ENCODE measurements around the gene SERPINE3. TPM values are rescaled to one million over a fixed set of nuclear protein-coding genes. Genes with fewer than 3 reads are reported as not detected.
A peak's percentile ranks its signal among the peaks of the same experiment; 100 is the strongest.

Gene SERPINE3
- total RNA-seq (2014; rRNA removed; shearing (Covaris generic)): not detected in 2 replicates

DNA sequence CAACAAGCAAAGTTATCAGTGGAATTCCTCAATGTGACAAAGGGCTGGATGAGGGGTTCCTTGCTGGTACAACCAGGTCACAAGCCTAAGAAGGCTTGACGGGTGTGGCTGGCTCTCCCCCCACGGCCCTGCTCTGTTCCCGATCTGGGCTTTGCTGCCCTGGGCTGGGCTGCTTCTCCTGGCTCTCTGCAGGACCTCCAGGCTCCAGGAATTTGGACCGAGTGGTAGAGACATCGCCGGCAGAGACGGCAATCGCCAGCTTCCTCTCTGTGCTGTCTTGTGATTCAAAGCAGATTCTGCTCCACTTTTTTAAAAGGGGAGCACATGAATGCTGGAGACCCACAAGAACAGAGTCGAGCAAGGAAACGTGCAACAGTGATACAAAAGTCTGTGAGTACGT lies at the start of gene SERPINE3:
Gene SERPINE3, plus strand, starts transcription at position 338 of the 400 bp plus-strand sequence. CDS start 1,401 bp downstream, outside the sequence.
- no peak for DNase-seq (ENCODE audit: low read depth)

DNA sequence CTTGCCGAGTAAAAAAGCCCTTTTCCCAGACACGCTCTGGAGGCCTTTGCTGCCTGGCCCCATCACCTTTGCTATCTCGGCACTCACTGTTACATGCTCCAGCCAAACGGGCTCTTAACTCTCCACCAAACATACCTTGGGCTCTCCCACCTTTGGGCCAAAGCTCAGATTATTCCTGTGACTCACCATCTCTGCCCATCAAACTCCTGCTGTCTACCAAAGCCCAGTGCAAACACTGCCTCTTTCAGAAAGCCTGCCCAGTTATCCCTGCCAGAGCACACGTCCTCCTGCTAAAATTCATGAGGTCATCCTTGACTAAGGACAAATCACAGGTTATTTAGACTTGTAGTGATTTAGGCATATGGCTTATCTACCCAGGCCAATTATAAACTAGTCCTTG lies 48.1 kb upstream of the SERPINE3 start:
- DNase-seq (ENCODE audit: low read depth): peak; percentile 29

DNA sequence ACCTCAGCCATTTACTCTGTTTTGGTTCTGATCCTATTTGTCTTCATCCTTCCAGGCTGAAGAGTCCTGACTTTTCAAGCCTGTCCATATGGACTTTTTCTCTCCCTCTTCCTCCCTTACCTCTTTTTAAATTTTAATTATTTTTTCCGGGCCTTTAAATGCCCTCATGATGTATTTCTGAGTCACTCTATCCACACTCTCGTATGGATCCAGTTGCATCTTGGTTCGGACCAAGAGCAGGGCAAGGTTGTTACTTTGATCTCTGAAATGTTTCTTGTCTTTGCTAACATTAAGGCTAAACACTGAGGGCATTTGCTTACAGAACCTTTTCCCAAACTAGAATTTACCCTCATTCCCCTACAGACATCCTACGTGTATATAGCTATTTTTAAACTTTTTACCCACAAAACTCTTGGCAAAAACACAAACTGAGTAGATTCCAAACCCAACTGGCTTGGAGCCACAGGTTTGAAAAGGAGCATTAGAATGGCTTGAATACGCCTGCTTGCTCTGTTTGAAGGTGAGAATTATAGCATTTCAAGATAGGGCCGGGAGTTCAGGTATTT lies 47.4 kb upstream of the SERPINE3 start:
- no peak for DNase-seq (ENCODE audit: low read depth)

- DNase-seq (ENCODE audit: low read depth): no peak
Observed at GRCh38 chr13:51297556-51297955, 41.9 kb upstream of the SERPINE3 start.

DNA sequence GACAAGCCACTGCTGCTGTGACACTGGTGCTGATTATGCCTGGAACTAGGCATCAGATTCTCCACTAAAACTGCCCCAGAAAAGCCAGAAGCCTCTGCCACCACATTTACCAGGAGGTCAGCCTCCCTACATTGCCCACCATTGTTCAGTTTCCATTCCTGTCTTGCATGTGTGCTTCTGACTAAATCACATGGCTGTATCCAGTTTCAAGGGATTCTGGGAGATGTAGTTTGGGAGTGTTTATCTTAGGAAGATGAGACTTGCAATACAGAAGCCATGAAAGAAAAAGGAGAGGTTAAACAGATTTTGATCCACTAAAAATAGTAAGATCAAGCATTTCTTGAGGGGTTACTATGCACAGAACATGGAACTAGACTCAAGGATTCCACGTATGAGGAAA lies 40.7 kb upstream of the SERPINE3 start:
- no peak for DNase-seq (ENCODE audit: low read depth)

- DNase-seq (ENCODE audit: low read depth): no peak
Observed at GRCh38 chr13:51303063-51303552, 36.4 kb upstream of the SERPINE3 start.

DNA sequence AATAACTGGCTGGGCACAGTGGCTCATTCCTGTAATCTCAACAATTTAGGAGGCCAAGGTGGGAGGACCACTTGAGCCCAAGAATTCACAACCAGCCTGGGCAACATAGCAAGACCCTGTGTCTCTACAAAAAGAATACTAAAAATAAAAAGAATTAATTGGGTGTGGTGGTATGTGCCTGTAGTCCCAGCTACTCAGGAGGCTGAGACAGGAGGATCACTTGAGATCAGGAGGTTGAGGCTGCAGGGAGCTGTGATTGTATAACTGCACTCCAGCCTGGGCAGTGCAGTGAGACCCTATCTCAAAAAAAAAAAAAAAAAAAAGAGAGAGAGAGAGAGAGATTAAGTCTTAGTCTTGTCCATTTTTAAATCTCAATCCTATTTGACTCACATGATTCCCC lies 35.6 kb upstream of the SERPINE3 start:
- no peak for DNase-seq (ENCODE audit: low read depth)

DNA sequence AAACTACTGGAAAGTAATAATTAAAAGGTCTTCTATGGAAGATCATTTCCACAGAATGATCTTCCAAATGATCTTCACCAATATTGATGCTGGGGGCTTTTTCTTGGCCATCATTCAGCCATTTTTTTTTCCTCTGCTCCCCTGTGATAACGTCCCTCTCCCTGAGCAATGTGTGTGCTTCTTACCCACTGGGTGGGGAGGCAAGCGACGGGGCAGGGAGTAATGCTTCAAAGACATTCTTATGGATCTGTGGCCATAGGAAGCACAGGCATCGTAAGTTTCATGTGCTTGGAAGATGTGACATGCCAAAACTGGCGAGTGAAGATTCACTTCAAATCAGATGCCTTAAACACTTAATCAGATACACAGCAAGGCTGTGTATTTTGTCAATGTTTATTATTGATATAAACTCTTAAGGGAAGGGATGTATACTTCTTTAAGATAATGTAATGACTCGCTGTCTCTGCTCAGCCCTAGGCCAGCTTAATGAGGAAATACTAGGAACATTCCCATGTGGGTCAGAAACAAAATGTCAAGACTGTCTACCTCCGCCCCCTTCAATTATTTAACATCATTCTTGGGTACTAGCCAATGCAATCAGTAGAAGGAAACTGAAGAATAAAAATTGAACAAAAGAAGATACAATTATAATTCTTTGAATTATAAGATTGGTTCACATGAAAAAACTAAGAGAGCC lies 34.1 kb upstream of the SERPINE3 start:
- no peak for DNase-seq (ENCODE audit: low read depth)

DNA sequence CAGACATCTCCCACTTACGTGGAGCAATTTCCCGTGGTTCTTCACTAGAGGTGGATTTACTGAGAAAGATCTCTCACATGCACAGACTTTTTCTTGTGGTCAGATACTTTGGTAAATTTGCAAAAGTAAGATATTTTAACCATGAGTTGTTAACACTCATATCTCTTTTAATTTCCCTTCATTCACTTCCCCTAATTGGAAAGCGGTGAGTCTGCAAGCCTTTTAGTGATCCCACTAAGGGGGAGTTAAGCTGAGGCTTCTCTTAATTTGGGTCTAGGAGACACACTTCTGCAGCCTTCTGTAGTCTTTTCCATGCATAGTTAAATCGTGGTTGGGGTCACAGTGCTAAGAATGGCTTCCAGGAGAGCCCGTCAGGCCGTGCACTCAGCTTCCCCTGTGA lies 30.7 kb upstream of the SERPINE3 start:
- DNase-seq (ENCODE audit: low read depth): no peak

DNA sequence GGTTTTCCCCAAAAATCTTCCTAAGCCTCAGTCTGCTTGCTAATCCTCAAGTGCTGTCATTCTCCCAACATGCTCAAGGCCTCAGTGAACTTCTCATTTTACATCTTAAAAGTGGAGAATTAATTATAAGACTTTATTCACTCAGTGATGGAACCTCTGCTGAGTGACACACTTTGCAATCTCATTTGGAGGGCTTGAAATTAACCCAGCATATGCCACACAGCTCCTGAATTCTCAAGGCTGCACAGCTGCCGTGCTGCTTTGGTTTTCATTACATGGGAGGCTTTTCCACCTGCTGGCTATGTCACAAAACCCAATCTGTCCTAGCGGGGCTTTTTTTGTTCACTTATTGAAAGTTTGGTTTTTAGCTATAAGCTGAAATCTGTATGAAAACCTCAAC lies 28.3 kb upstream of the SERPINE3 start:
- DNase-seq (ENCODE audit: low read depth): no peak

DNA sequence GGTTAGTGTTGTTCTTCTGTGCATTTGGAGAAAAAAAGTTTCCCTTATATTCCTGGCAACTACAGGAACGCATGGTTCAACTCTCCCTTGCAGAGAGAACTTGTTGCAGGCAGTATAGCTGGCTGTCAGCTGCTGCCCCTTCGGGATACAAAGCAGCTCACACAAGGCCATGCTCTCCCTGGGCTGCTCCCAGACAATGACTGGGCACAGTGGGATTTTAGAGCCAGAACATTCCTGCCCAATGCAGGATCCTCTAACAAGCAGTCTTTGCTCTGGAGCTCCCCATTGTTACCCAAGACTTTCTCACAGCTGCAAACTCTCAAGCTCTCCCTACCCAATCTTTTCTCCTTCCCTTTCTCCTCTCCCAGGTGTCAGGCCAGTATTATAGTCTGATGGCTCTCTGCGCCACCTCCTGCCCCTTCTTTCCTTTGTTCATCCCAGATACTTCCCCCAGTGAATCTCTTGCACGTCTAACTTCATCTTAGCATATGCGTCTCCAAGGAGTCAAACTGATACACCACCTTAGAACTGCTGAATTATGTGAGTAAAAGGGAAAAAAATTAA lies 27.5 kb upstream of the SERPINE3 start:
- DNase-seq (ENCODE audit: low read depth): no peak

DNA sequence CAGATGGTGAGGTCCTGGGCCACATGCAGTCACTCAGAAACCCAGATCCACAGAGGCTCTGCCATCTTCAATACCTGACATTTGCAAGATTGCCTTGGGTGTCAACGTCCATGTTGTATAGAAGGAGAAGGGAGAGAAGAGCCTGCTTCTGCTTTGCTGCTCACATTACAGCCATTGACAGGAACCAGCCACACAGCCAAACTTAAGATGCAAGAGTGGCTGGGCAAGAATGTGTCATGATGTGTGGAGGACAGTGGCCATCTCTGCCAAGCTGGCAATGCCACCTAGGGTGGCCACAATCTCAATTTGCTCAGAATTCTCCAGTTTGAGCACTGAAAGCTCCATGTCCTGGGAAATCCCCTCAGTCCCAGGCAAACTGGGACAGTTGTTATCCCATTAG lies 25.9 kb upstream of the SERPINE3 start:
- DNase-seq (ENCODE audit: low read depth): no peak

DNA sequence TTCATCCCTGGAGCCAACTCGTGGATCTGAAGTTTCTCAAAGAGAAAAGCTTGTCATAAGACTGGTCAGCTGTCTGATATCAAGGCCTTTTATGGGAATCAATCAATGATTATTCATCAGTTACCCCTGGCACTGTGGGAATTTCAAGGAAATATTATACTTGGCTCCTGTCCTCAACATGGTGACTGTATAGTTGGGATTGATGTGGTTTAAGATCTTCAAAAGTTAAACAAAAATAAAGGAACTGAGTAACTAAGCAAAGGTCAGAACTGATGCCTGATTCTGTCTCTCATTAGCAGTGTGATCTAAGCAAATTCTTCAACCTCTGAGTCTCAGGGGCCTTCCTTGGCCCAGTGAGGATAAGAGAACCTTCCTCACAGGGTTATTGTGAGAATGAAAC lies 22.2 kb upstream of the SERPINE3 start:
- peak; percentile 56 for DNase-seq (ENCODE audit: low read depth)

- DNase-seq (ENCODE audit: low read depth): peak; percentile 12
Observed at GRCh38 chr13:51318015-51318414, 21.5 kb upstream of the SERPINE3 start.

GRCh38 chr13:51318876-51319275 lies 20.6 kb upstream of the SERPINE3 start:
- DNase-seq (ENCODE audit: low read depth): no peak

DNA sequence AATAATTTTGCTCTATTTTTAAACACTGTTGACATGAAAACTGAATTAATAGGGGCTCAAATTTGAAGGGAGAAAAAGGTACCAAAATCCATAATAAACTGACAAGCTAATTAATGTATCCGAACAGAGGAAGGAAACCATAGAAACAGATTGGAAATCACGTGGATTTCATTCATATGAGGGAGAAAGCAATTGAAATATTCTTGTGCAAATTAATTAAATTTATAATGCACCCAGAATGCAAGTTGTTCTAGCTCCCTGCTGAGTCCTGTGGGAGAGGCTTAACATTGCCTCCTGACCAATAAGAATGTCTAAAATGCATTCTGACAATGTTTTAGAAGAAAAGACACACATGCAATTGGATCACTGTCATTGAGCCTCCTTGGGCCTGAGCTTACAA lies 17.7 kb upstream of the SERPINE3 start:
- DNase-seq (ENCODE audit: low read depth): no peak

DNA sequence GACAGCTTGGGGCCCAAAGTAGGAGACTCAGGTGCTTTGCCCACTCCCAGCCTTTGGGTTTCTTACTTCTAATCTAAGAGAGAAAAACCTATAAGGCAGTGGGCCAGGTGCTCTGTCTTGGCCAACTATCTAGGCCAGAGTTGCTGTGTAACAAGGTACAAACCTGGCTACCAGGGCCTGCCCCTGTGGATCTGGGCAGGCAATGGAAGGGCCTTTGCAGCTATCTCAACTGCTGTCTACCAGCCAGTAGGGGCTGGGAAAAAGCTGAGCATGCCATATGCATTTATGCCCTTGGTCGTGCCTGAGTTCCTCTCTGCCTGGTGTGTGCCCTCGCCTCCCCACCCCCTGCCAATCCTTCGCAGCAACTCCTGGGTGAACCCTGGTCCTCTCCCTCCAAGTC lies 16.7 kb upstream of the SERPINE3 start:
- no peak for DNase-seq (ENCODE audit: low read depth)

DNA sequence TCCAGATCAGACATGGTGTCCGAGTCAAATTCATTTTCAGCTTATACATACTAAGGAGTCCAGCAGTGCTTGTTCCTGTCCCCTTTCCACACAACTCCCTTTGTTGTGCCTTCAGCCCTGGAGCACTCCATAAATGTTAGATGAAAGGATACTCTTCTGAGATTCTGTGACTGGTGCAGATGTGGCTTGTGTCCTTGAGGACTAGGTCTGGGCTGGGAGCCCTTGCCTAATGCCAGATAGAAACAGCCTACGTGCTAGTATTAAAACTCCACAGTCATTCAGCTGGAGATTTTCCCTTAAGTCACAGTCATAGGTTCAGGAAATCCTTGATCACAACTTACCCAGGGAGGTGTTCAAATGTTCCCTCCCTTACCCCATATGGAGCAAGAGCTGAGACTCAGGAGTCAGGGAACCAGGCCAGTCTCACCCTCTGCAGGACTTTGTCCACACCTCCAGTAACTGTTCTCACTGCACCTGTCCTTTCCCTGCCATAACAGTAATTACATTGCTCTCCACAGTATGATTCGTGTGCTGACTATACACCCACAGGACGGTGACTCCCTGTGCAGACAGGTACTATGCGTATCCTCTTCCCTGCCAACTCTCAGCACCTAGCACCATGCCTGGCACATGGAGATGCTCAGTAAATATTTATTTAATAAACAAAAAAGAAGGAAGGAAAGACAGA lies 15.5 kb upstream of the SERPINE3 start:
- no peak for DNase-seq (ENCODE audit: low read depth)

DNA sequence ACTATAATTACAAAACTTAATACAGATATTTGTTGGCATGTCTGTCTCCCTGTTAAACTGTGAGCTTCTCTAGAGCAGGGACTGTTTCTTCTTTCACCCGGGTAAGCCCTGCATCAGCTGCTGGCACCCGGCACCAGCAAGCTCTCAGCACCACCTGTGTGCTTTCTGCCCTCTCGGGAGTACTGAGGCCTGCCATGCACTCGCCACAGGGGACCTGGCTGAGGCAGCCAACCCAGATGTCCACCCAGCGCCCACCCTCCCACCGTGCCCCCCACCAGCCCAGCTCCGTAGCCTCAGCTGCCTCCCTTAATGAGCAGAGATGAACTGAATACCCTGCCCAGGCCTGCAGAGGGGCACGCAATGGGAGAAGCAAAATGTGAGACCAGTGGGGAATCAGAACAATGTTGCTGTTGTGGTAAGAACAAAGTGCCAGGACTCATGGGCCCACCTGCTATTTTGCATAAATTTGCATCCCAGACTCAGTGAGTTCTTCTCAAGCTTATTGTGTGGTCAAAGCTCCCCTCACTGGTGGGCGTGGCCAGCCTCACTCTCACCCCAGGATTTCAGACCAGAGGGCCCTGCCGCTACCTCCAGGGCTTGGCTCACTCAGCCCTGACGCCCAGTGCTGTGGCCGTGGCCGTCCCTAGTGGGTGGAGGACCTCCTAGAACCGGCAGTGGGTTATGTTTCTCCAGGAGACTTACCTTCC lies 14.6 kb upstream of the SERPINE3 start:
- no peak for DNase-seq (ENCODE audit: low read depth)

DNA sequence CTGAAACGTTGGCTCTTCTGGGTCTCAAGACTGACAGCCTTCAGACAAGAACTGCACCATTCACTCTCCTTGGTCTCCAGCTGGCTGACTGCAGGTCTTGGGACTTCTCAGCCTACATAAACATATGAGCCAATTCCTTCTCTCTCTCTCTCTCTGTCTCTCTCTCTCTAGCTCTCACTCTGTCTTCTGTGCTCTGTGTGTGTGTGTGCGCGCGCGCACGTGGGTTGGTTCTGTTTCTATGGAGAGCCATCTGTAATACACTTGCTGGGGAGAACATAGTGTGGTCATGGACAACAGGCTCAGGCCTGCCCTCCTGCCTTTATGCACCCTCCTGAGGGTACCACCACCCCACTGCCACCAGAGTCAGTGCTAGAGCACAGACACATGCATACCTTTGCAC lies 13.7 kb upstream of the SERPINE3 start:
- DNase-seq (ENCODE audit: low read depth): no peak

DNA sequence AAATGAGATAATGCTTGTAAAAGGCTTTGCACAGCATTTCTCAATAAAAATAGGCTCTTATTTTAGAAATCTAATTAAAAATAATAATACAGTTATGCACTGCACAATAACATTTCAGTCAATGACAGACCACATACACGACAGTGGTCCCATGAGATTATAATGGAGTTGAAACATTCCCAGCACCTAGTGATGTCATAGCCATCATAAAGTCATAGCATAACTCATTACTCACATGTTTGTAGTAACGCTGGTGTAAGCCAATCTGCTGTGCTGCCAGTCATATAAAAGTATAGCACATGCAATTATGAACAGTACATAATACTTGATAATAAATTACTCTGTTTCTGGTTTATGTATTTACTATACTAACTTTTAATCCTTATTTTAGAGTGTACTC lies 12.7 kb upstream of the SERPINE3 start:
- no peak for DNase-seq (ENCODE audit: low read depth)

GRCh38 chr13:51327961-51328360 lies 11.5 kb upstream of the SERPINE3 start:
- no peak for DNase-seq (ENCODE audit: low read depth)
